Adipocyte (in vitro differentiated cells): ENCODE measurements around the gene TMEM47.
A peak's percentile ranks its signal among the peaks of the same experiment; 100 is the strongest.

Experiments
- DNase-seq: peaks from one replicate; pipeline ENCODE4 v3.0.0-alpha.2; 2015; ENCODE audit warnings: low read depth
- H3K27me3 ChIP-seq: replicated peaks from 2 replicates; pipeline ENCODE4 v1.7.0; 2013; ENCODE audit warnings: mild to moderate bottlenecking, low read length, moderate library complexity; ENCODE audit not compliant: control insufficient read depth, insufficient read depth
- H3K36me3 ChIP-seq: 2 replicates; pipeline ENCODE4 v1.7.0; 2013; ENCODE audit warnings: low read length, mild to moderate bottlenecking, moderate library complexity; ENCODE audit not compliant: control insufficient read depth, insufficient read depth, severe bottlenecking
- H3K4me1 ChIP-seq: 2 replicates; pipeline ENCODE4 v1.7.0; 2013; ENCODE audit warnings: mild to moderate bottlenecking, low read length, moderate library complexity; ENCODE audit not compliant: control insufficient read depth, insufficient read depth
- H3K4me3 ChIP-seq: 2 replicates; pipeline ENCODE4 v1.7.0; 2013; ENCODE audit warnings: mild to moderate bottlenecking, low read length, moderate library complexity
- H3K9ac ChIP-seq: 2 replicates; pipeline ENCODE4 v1.7.0; 2013; ENCODE audit warnings: mild to moderate bottlenecking, low read length, moderate library complexity
- H3K9me3 ChIP-seq: 2 replicates; pipeline ENCODE4 v1.7.0; 2013; ENCODE audit warnings: mild to moderate bottlenecking, low read length, moderate library complexity; ENCODE audit not compliant: control insufficient read depth

The TMEM47 gene

DNA sequence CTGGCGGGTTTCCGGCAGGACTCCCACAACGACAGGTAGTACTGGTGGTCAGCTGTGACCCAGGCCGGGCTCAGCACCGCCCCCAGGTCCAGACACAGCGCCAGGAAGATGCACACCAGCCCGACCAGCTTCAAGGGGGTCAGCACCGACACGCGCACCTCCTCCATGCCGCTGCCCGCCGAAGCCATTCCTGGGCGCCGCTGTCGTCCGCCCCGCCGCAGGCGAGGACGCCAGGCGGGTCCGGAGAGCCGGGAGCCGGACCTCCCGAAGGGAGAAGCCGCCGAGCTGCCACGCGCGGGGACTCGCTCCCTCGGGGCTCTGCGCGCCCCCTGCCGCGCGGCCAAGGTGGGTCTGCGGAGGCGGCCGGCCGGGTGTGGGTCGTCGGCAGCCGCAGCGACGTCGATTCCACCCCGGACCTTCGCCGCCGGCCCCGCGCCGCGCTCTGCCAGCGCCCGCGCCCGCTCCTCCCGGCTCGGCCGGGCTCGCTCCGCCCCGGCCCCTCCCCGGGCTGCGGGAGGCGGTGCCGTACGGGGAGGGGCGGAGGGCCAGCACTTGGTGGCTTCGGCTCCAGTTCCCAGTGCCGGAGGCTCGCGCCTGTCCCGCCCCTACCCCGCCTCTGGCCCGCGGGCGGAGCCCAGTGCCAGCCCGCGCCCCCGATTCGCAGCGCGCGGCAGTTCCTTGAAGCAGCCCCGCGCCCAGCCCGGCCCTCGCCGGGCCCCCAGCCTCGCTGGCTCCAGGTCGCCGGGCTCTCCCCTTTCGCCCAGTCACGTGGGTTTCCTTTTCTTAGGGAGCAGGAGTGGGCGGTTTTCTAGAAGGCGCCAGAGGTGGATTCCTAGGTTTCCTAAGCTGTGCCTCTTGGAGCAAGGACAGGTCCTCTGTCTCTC lies at the start of gene TMEM47:
Gene TMEM47 (minus strand): TSS at position 444 of the 884 bp plus-strand sequence. CDS start 256 bp downstream, at position 188.
- H3K9me3 ChIP-seq = no peaks in the 10 kb centered on the region
- H3K4me1 ChIP-seq = peaks cover 18% of the 10 kb centered on the region
- peaks cover 2% of the 10 kb centered on the region for H3K27me3 ChIP-seq
- H3K4me3 ChIP-seq = peak within 1 kb of the TSS; percentile 92
- peak within 1 kb of the TSS; percentile 93 for H3K9ac ChIP-seq
- no peaks in the 10 kb centered on the region for H3K36me3 ChIP-seq
- DNase-seq = peak; percentile 88

DNA sequence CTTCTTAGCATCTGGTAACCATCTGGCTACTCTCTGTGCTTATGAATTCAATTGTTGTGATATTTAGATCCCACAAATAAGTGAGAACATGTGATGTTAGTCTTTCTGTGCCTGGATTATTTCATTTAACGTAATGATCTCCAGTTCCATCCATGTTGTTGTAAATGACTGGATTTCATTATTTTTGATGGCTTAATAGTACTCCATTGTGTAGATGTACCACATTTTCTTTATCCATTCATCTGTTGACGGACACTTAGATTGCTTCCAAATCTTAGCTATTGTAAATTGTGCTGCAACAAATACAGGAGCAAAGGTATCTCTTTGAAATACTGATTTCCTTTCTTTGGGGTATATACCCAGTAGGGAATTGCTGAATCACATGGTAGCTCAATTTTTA lies 30.0 kb upstream of the TMEM47 start:
- Histone ChIP-seq H3K27me3 (no peaks in the 10 kb centered on the region), H3K9me3 (peaks cover 24% of the 10 kb centered on the region), H3K4me1 (no peaks in the 10 kb centered on the region), H3K9ac (no peak overlapping the region), H3K4me3 (no peak overlapping the region), H3K36me3 (no peaks in the 10 kb centered on the region)
- DNase-seq = no peak

DNA sequence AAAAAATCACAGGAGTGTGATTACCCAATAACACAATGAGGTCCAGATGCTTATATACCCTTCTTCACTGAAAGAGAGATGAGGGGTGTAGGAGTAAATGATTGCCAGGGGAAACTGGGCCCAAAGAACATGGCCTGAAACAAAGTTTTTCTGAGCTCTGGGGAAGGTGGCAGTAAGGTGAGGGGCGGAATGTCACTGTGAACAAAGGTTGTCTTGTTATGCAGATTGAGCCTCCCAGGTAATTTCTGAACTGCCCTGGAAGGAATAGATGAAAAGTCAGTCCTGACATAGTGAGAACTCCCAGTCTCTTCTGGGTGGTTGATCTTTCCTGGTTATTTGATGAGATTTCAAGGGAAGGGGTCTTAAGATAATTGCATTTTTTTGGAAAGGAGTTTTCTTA lies 2.5 kb upstream of the TMEM47 start:
- no peak overlapping the region for H3K4me3 ChIP-seq
- DNase-seq = peak; percentile 42
- no peaks in the 10 kb centered on the region for H3K27me3 ChIP-seq
- H3K9ac ChIP-seq = no peak overlapping the region
- H3K36me3 ChIP-seq = no peaks in the 10 kb centered on the region
- peaks cover 4% of the 10 kb centered on the region for H3K4me1 ChIP-seq
- H3K9me3 ChIP-seq = no peaks in the 10 kb centered on the region

DNA sequence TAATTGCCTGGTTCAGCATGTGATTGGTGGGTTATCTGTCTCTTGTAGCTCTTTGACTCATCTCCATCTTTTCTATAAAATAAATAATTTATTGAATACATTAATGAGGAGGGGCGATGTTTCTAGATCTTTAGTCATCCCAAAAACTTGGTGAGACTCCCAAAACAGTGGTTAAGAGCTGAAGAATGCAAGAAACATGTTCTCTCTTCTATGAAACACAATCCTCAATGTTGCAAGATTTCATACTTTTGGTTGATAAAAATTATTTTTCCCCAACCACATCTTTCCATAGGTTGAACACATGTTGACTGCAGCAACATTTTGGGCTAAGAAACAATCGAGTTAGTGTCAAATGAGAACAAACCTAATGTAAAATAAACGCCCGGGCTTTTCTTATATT lies 1.2 kb upstream of the TMEM47 start:
- Histone ChIP-seq H3K9ac (peak overlapping the region; percentile 82), H3K4me1 (peaks cover 7% of the 10 kb centered on the region), H3K4me3 (peak overlapping the region; percentile 80), H3K36me3 (no peaks in the 10 kb centered on the region), H3K27me3 (peaks cover 1% of the 10 kb centered on the region), H3K9me3 (no peaks in the 10 kb centered on the region)
- peak; percentile 73 for DNase-seq

DNA sequence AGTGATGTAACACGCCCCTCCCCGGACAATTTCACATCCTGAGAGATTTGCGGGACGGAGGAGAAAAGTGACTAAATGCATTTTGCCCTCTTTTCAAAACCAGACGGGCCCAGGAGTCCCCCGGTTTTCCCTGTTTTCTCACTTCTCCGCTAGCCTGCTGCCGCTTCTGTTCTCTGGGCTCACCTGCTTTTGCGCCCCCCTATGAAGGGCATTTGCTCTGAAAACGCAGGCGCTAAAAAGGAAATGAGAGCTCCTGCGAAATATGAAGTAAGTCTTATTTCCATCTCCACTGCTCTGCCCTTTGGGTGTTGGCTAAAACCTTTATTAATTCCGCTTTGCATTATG lies 613 bp upstream of the TMEM47 start:
- peak overlapping the region; percentile 80 for H3K4me3 ChIP-seq
- peaks cover 2% of the 10 kb centered on the region for H3K27me3 ChIP-seq
- H3K9ac ChIP-seq = peak overlapping the region; percentile 82
- no peaks in the 10 kb centered on the region for H3K36me3 ChIP-seq
- H3K4me1 ChIP-seq = peaks cover 13% of the 10 kb centered on the region
- no peaks in the 10 kb centered on the region for H3K9me3 ChIP-seq
- no peak for DNase-seq

DNA sequence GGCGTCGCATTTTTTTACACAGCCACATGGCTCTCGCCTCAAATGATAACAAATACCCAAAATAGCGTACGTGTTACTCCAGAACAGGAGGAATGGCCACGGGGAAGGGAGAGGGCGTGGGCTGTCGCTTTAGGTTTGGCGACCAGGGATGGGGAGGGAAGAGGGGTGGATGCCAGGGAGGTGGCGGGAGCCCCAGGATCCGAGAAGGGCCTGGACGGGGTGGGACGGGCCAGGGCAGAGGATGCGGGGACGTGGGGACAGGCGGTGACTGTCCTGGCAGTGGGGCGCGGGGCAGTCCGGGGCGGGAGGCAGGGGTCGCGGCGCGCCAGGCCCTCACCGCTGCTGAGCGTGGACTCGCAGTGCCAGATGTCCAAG lies 631 bp downstream of the TMEM47 start:
- Histone ChIP-seq H3K36me3 (no peaks in the 10 kb centered on the region), H3K9ac (peak overlapping the region; percentile 93), H3K4me3 (peak overlapping the region; percentile 92), H3K9me3 (no peaks in the 10 kb centered on the region), H3K4me1 (peaks cover 23% of the 10 kb centered on the region), H3K27me3 (peaks cover 2% of the 10 kb centered on the region)
- peak; percentile 29 for DNase-seq

DNA sequence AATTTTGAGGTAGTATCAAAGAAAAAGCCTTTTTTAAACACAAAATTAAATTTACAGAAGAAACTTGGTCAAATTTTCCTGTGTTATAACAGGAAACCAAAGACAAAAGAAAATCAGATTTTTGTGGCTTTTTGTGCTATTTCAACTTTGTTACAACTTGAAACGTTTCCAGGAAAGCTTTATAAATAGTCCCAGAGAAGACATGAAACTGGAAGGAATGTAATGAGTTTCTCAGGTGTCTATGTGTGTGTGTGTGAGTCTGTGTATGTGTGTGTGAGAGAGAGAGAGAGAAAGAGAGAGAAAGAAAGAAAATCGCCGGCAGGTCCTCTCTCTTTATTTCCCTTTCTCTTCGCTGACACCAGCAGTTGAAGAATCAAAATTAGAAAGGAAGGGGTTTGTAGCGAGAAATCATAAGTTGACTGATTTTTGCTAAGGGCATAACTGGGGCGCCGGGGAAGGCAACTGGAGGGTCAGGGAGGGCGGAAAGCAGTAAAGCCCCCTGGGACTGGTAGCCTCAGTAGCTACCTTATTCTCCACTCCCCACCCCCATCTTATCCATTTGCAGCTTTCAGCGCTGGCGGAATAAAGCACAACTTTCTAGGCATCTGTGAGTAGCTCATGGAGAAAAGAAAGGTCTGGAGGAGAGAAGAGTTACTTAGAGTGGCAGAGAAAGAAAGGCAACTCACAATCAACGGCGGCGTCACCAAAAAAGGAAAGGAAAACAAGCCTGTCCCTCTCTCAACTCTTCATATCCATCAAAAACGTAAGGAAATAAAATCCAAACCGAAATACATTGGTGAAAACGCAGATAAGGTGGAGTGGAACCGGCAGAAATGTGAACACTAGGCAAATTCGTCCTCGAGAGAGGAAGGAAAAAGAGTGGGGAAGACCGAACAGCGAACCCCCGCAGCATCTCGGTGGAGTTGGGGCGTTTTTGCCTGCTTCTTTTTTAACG lies 1.3 kb downstream of the TMEM47 start:
- Histone ChIP-seq H3K9ac (peak overlapping the region; percentile 93), H3K4me1 (peaks cover 29% of the 10 kb centered on the region), H3K36me3 (no peaks in the 10 kb centered on the region), H3K9me3 (no peaks in the 10 kb centered on the region), H3K4me3 (peak overlapping the region; percentile 92), H3K27me3 (peaks cover 2% of the 10 kb centered on the region)
- peak; percentile 41 for DNase-seq

DNA sequence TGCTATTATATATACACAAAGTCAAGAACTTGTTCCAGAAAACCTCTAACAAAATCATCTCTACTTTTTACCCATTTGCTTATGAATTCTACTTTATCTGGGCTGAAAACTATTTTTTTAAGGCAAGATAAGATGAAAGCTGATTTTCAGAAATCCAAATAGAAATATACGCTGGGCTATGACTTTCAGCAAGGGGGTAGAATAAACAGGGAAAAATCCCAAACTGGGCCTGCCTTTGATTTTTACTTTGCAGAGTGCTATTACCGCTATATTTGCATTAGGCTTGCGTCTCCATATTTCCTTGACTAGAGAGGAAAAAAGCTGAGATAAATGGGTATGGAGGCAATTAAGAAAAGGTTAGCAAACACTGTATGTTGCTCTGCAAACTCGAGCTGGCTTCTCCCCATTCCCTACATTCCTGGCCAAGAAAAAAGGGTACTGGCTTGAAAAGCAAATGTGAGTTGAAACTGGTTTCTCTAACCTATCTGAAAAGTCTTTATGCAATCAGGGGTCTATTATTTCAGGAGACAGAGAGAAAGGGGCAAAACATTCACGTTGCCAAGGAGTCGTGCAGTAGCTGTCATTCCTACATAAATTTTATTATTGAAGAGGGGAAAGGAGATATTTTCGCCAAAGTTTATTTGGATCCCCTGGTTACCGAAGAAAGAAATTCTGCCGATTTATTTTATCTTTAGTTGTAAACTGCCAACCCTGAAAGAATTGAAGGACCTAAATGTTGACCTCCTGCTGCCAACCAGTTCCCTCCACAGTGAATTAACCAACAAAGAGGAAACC lies 2.2 kb downstream of the TMEM47 start:
- H3K4me3 ChIP-seq = peak overlapping the region; percentile 92
- peak; percentile 44 for DNase-seq
- H3K9ac ChIP-seq = peak overlapping the region; percentile 93
- peaks cover 2% of the 10 kb centered on the region for H3K27me3 ChIP-seq
- H3K4me1 ChIP-seq = peaks cover 33% of the 10 kb centered on the region
- no peaks in the 10 kb centered on the region for H3K36me3 ChIP-seq
- no peaks in the 10 kb centered on the region for H3K9me3 ChIP-seq

DNA sequence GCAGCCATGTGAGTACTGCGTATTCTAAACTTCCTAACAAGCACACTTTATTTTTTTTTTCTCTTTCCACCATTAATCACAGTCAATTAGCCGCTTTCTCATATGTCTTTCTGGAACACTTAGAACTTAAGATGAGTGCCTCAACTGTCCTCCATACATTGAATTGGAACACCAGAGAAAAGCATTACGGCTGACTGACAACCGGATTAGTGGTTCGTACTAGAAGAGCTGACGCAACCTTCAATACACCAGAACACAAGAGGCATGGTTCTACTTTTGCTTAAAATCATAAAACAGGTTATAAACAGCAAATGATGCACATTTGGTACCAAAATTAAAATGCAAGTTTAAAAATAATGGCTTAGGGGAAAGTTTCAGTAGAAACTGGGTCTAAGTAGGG lies 3.3 kb downstream of the TMEM47 start:
- peak; percentile 50 for DNase-seq
- Histone ChIP-seq H3K4me1 (peaks cover 32% of the 10 kb centered on the region), H3K9ac (peak overlapping the region; percentile 93), H3K4me3 (peak overlapping the region; percentile 92), H3K36me3 (no peaks in the 10 kb centered on the region), H3K9me3 (no peaks in the 10 kb centered on the region), H3K27me3 (peaks cover 2% of the 10 kb centered on the region)

DNA sequence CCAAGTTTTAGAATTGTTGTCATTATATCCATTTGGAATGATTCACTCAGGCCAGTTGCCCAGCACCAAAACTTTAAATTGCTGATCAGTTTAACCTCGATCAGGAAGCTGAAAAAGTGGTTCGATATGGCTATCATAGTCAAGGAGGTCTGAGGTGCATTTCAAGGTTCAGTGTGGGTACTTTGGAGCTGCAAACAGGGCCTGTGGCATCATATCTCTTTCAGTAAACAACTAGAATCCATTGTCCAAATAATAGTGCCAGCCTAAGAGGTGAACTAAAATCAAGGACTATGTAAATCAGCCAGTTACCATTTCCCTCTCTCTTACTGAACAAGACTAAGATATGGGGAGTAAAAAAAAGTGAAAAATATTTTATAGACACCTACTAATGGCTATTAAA lies 14.2 kb downstream of the TMEM47 start:
- Histone ChIP-seq H3K36me3 (no peaks in the 10 kb centered on the region), H3K9me3 (no peaks in the 10 kb centered on the region), H3K27me3 (no peaks in the 10 kb centered on the region), H3K4me1 (no peaks in the 10 kb centered on the region), H3K9ac (no peak overlapping the region), H3K4me3 (no peak overlapping the region)
- DNase-seq = no peak
